Measurements from ENCODE around the gene RASGRP4.
"Not testable (repeated sequence)": the region's sequence is repeated elsewhere in the genome, so short reads cannot be mapped to it uniquely, and the experiment has no call there.

The RASGRP4 gene

GRCh38 chr19:38445362-38445761 is 19.3 kb upstream of the RASGRP4 start:
- DNase-seq, result no peak

GRCh38 chr19:38444026-38444425 is 18.0 kb upstream of the RASGRP4 start:
- DNase-seq, result no peak

DNA sequence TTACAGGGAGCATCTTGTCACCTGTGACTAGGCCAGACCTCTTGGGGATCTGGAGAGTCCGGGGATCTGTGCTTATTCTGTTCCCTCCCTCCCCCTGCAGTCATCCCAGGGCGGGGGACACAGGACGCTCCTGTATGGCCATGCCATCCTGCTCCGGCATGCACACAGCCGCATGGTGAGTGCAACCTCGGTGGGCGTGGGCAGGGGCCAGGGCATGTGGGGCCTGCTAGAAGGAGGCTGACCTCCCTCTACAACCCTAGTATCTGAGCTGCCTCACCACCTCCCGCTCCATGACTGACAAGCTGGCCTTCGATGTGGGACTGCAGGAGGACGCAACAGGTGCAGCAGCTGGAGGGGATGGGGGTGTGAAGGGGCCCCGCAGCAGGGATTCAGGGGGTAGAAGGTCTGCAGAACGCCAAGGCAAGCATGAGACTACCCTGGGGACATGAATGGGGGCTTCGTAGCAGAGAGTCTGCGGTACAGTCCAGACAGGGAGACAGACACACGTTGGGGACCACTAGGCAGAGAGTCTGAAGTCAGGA is 17.5 kb upstream of the RASGRP4 start:
- DNase-seq, result no peak

DNA sequence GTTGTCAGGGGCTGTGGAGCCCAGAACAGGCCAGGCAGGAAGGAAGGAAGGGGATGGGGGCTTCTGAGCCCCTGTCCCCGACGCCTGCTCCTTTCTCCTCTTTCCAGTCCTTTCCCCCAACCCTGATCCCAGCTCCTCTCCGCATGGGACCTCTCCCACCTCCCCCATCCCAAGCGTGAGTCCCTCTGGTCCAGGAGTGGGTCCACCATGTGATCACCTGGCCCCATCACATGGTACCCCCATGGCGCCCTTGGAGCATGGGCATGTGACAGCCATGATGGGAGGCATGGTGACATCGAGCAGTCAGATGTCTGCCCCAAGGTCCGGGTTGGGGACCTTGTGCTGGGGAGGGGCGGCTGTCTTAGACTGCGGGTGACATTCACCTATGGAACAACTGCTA is 16.7 kb upstream of the RASGRP4 start:
- DNase-seq, result no peak

- DNase-seq, result no peak
These were observed 15.8 kb upstream of the RASGRP4 start for GRCh38 chr19:38441657-38442348.

- no peak for DNase-seq
These were observed 14.6 kb upstream of the RASGRP4 start for GRCh38 chr19:38440592-38440991.

GRCh38 chr19:38437917-38438316 is 11.9 kb upstream of the RASGRP4 start:
- DNase-seq, result no peak

DNA sequence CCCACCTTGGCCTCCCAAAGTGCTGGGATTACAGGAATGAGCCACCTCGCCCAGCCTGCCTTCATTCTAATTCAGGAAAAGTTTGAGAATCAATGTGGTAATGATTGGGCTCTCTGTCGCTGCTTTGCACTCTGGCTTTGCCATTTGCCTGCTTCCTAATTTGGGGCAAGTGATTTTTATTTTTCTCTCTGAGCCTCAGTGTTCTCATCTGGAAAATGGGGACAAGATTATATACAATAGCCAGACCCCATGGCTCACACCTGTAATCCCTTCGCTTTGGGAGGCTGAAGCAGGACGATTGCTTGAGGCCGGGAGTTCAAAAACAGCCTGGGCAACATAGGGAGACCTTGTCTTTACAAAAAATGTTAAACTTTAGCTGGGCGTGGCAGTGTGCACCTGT is 11.3 kb upstream of the RASGRP4 start:
- DNase-seq, result no peak

- DNase-seq, result no peak
These were observed 8.6 kb upstream of the RASGRP4 start for GRCh38 chr19:38434549-38435051.

- DNase-seq, result no peak
These were observed 7.3 kb upstream of the RASGRP4 start, which contains the start of gene RYR1 for GRCh38 chr19:38433268-38433733. Gene RYR1 (plus strand): TSS chr19:38433691. CDS start chr19:38433830, 139 bp downstream.

DNA sequence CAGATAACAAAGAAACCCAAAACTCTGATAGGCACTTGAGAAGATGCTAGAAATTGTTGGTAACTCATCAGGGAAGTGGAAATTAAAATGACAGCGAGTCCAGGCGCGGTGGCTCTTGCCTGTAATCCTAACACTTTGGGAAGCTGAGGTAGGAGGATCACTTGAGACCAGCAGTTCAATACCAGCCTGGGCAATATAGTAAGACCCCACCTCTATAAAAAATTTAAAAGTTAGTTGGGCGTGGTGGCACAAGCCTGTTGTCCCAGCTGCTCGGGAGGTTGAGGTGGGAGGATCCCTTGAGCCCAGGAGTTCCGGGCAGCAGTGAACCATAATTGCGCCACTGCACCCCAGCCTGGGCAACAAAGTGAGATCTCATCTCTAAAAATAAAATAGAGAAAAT is 4.9 kb upstream of the RASGRP4 start:
- no peak for DNase-seq

DNA sequence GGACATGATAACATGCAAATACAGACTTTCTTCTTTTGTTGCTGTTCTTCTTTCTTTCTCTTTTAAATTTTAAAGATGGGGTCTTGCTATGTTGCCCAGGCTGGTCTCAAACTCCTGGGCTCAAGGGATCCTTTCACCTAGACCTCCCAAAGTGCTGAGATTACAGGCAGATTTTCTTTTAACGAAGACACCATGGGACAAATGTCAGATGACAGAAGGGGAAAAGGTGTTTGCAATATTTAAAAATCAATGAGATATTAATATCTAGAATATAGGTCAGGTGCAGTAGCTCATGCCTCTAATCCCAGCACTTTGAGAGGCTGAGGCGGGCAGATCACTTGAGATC is 3.8 kb upstream of the RASGRP4 start:
- DNase-seq, result no peak

DNA sequence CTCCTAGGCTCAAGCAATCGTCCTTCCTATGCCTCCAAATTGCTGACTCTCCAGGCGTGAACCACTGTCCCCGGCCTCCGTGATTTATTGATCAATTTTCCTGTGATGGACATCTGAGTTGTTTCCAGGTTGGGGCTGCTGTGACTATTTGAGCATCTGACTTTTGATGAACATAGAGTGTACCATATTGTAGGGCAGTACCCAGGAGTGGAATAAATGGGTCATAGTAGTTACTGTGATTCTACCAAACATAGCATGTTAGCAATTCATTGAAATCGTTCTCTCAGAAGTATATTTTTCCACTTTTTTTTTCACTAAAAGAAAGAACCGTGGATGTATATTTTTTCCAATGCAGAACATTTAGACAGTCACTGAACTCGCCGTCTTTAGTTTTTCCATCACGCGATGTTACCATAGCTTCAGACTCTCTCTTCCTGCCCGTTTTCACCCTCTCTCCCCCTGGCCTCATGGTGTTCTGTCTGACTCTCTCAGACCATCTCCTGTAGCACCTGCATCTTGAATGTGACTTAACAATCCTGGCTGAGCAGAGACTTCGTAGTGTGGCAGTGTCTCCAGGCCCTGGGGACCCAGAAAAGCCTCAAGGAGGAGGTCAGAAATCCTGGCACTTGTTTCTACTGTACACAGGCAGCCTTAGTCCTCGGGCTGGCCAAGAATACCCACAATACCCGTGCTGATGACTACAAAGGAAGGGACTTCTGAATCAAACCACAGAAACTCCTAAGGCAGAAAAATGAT is 3.2 kb upstream of the RASGRP4 start:
- no peak for DNase-seq

- DNase-seq, result not testable (repeated sequence)
These were observed 1.1 kb upstream of the RASGRP4 start for GRCh38 chr19:38427035-38427677.

- no peak for DNase-seq
These were observed 703 bp downstream of the RASGRP4 start for GRCh38 chr19:38425222-38425809.

- no peak for DNase-seq
These were observed 1.7 kb downstream of the RASGRP4 start for GRCh38 chr19:38424272-38424671.

DNA sequence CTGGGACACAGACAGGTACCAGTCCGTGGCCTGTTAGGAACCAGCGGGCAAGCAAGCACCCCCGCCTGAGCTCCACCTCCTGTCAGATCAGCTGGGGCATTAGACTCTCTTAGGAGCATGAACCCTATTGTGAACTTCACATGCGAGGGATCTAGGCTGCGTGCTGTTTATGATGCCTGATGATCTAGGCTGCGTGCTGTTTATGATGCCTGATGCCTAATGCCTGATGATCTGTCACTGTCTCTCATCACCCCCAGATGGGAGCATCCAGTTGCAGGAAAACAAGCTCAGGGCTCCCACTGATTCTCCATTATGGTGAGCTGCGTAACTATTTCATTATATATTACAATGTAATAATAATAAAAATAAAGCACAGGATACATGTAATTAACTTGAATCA is 3.6 kb downstream of the RASGRP4 start:
- DNase-seq, result no peak

GRCh38 chr19:38421856-38422255 is 4.2 kb downstream of the RASGRP4 start:
- no peak for DNase-seq

GRCh38 chr19:38420935-38421334 is 5.1 kb downstream of the RASGRP4 start:
- no peak for DNase-seq

- no peak for DNase-seq
These were observed 8.2 kb downstream of the RASGRP4 start for GRCh38 chr19:38417544-38418506.

- no peak for DNase-seq
These were observed 8.9 kb downstream of the RASGRP4 start for GRCh38 chr19:38417146-38417543.

GRCh38 chr19:38413416-38413815 is 12.6 kb downstream of the RASGRP4 start:
- DNase-seq, result no peak
